ENCODE results near the gene GNG2.

GRCh38 chr14:51939755-51940301 is 79.4 kb downstream of the GNG2 start:
- TF ChIP-seq CTCF (IDR thresholded peaks at IDR 0.05) (no peak), POLR2A (IDR thresholded peaks at IDR 0.05) (no peak)
